ENCODE measurements around the gene SERPINA1.
"Not testable (repeated sequence)": the region's sequence is repeated elsewhere in the genome, so short reads cannot be mapped to it uniquely, and the experiment has no call there.

The SERPINA1 gene

GRCh38 chr14:94382716-94383596 is 5.4 kb downstream of the SERPINA1 start:
- no peak for DNase-seq

GRCh38 chr14:94382099-94382715 is 6.2 kb downstream of the SERPINA1 start:
- no peak for DNase-seq

- DNase-seq: no peak
Observed at GRCh38 chr14:94381149-94382030, 7.0 kb downstream of the SERPINA1 start.

- DNase-seq: no peak
Observed at GRCh38 chr14:94380225-94381148, 7.9 kb downstream of the SERPINA1 start.

- no peak for DNase-seq
Observed at GRCh38 chr14:94379291-94380224, 8.8 kb downstream of the SERPINA1 start.

GRCh38 chr14:94378527-94379290 is 9.7 kb downstream of the SERPINA1 start:
- no peak for DNase-seq

- DNase-seq: no peak
Observed at GRCh38 chr14:94377866-94378470, 10.4 kb downstream of the SERPINA1 start.

- DNase-seq: no peak
Observed at GRCh38 chr14:94376976-94377865, 11.2 kb downstream of the SERPINA1 start.

- DNase-seq: no peak
Observed at GRCh38 chr14:94376108-94376975, 12.1 kb downstream of the SERPINA1 start.

GRCh38 chr14:94375552-94376107 is 12.8 kb downstream of the SERPINA1 start:
- no peak for DNase-seq

GRCh38 chr14:94374749-94375260 is 13.6 kb downstream of the SERPINA1 start:
- DNase-seq: no peak

- DNase-seq: no peak
Observed at GRCh38 chr14:94374116-94374515, 14.3 kb downstream of the SERPINA1 start.

- no peak for DNase-seq
Observed at GRCh38 chr14:94373708-94374107, 14.7 kb downstream of the SERPINA1 start.

GRCh38 chr14:94372021-94372605 is 16.3 kb downstream of the SERPINA1 start:
- DNase-seq: no peak

- no peak for DNase-seq
Observed at GRCh38 chr14:94370524-94370910, 17.9 kb downstream of the SERPINA1 start.

GRCh38 chr14:94369766-94370523 is 18.5 kb downstream of the SERPINA1 start:
- not testable (repeated sequence) for DNase-seq

Data from activated CD4-positive, alpha-beta T cell treated with anti-CD3 and anti-CD28 coated beads, Interleukin-2, amount 50 U/mL, for 16 hours (primary cell).